ENCODE measurements around the gene LETM1.

- TF ChIP-seq CTCF (IDR thresholded peaks at IDR 0.05) (no peak), POLR2A (IDR thresholded peaks at IDR 0.05) (no peak)
These were observed 12.3 kb upstream of the LETM1 start for GRCh38 chr4:1868293-1868692.

Measured in adrenal gland (tissue), 5 donors.